ENCODE results near the gene PGK1. TPM values are rescaled to one million over a fixed set of nuclear protein-coding genes. Genes with fewer than 3 reads are reported as not detected.

The PGK1 gene
- 178 and 261 TPM in 2 replicates for total RNA-seq

GRCh38 chrX:78103623-78104446, at the start of gene PGK1:
PGK1 (plus strand) TSS chrX:78104248; CDS start chrX:78104341, 93 bp downstream.

GRCh38 chrX:78139160-78140123, 35.4 kb downstream of the PGK1 start, which contains the start of gene TAF9B:
TAF9B (minus strand) TSS chrX:78139650; CDS start chrX:78139611, 39 bp downstream.

Other genes with a start within 250 kb of the PGK1 start
- gene MAGT1, start 208.8 kb upstream of the PGK1 start, total RNA-seq = 156 and 244 TPM in 2 replicates
- gene COX7B, start 204.8 kb upstream of the PGK1 start, total RNA-seq = 347 and 367 TPM in 2 replicates
- 5.7 and 15.4 TPM in 2 replicates for gene ATP7A, start 193.6 kb upstream of the PGK1 start, total RNA-seq
- not detected in 2 replicates for gene PGAM4, start 134.6 kb upstream of the PGK1 start, total RNA-seq
- gene TAF9B, start 35.4 kb downstream of the PGK1 start, total RNA-seq = 15.5 and 19.1 TPM in 2 replicates
- gene CYSLTR1, start 223.4 kb downstream of the PGK1 start, total RNA-seq = 0.81 TPM in 1 of 2 replicates, not detected in the other

All from bladder microvascular endothelial cell (primary cell).